Measurements from ENCODE around the gene TNXB.
"Not testable (repeated sequence)": the region's sequence is repeated elsewhere in the genome, so short reads cannot be mapped to it uniquely, and the experiment has no call there.

TNXB gene

GRCh38 chr6:32111424-32112066 is 2.4 kb upstream of the TNXB start:
- no peak for DNase-seq (ENCODE audit: low read depth in 2 of 2)

- DNase-seq (ENCODE audit: low read depth in 2 of 2) = no peak
Measured at GRCh38 chr6:32110632-32111031, 1.5 kb upstream of the TNXB start.

GRCh38 chr6:32109765-32110160 is 625 bp upstream of the TNXB start:
- DNase-seq (ENCODE audit: low read depth in 2 of 2) = no peak

GRCh38 chr6:32108727-32109113 is 418 bp downstream of the TNXB start:
- no peak for DNase-seq (ENCODE audit: low read depth in 2 of 2)

GRCh38 chr6:32108094-32108627 is 977 bp downstream of the TNXB start:
- no peak for DNase-seq (ENCODE audit: low read depth in 2 of 2)

- no peak for DNase-seq (ENCODE audit: low read depth in 2 of 2)
Measured at GRCh38 chr6:32107406-32107805, 1.7 kb downstream of the TNXB start.

- DNase-seq (ENCODE audit: low read depth in 2 of 2) = no peak
Measured at GRCh38 chr6:32105433-32105832, 3.7 kb downstream of the TNXB start.

- no peak for DNase-seq (ENCODE audit: low read depth in 2 of 2)
Measured at GRCh38 chr6:32102255-32102654, 6.9 kb downstream of the TNXB start.

- not testable (repeated sequence) for DNase-seq (ENCODE audit: low read depth in 2 of 2)
Measured at GRCh38 chr6:32100251-32100650, 8.9 kb downstream of the TNXB start.

- no peak for DNase-seq (ENCODE audit: low read depth in 2 of 2)
Measured at GRCh38 chr6:32097364-32097763, 11.8 kb downstream of the TNXB start.

- no peak for DNase-seq (ENCODE audit: low read depth in 2 of 2)
Measured at GRCh38 chr6:32096394-32097258, 12.5 kb downstream of the TNXB start.

GRCh38 chr6:32096087-32096393 is 13.1 kb downstream of the TNXB start:
- DNase-seq (ENCODE audit: low read depth in 2 of 2) = no peak

- DNase-seq (ENCODE audit: low read depth in 2 of 2) = no peak
Measured at GRCh38 chr6:32095338-32096086, 13.6 kb downstream of the TNXB start.

- no peak for DNase-seq (ENCODE audit: low read depth in 2 of 2)
Measured at GRCh38 chr6:32092760-32093497, 16.2 kb downstream of the TNXB start.

GRCh38 chr6:32089082-32089828 is 19.9 kb downstream of the TNXB start:
- no peak for DNase-seq (ENCODE audit: low read depth in 2 of 2)

- DNase-seq (ENCODE audit: low read depth in 2 of 2) = no peak
Measured at GRCh38 chr6:32088487-32089049, 20.6 kb downstream of the TNXB start.

GRCh38 chr6:32087574-32088486 is 21.3 kb downstream of the TNXB start:
- DNase-seq (ENCODE audit: low read depth in 2 of 2) = no peak

GRCh38 chr6:32086661-32087573 is 22.2 kb downstream of the TNXB start:
- DNase-seq (ENCODE audit: low read depth in 2 of 2) = no peak
